Measurements from ENCODE around the gene GPX3. TPM values are rescaled to one million over a fixed set of nuclear protein-coding genes. Genes with fewer than 3 reads are reported as not detected.
A peak's percentile ranks its signal among the peaks of the same experiment; 100 is the strongest.

Gene GPX3
- total and polyA plus RNA-seq, 2 of the 13 experiments (the other 11 are each of a cell fraction or from before 2014, with no cell fraction given), result 33.8 to 1,892 TPM

- no peaks in the 10 kb centered on the region for H3K27me3 ChIP-seq (ENCODE audit: control insufficient read depth in 1 of 2, insufficient read depth in 2 of 2, low read length in 2 of 2)
- intact Hi-C loops (cut with micrococcal nuclease; ENCODE audit: unreplicated experiment) (no loop called here), in situ Hi-C loops (cut with HindIII; ENCODE audit: extremely low pct_ligation_motif_present, low pct_unique_long_range_greater_than_20kb) (no loop called here)
- ATAC-seq, result no peak
- peaks cover 14% of the 10 kb centered on the region; the same call in 1 of the 2 replicates for H4K20me1 ChIP-seq (ENCODE audit: insufficient read depth, low read length)
- POLR2A ChIA-PET, result no interaction called here
- no peak overlapping the region for H3K4me2 ChIP-seq (ENCODE audit: low read depth, low read length)
- no peak overlapping the region for H3K9ac ChIP-seq (ENCODE audit: insufficient read depth, low read depth, low read length)
- no peak overlapping the region for H3K27ac ChIP-seq (ENCODE audit: extremely low read length, insufficient read depth, low read length)
- FAIRE-seq, result no peak
- H3K4me1 ChIP-seq (ENCODE audit: insufficient read depth, low read length), result peaks cover 11% of the 10 kb centered on the region
- no peaks in the 10 kb centered on the region for H3K9me3 ChIP-seq (ENCODE audit: low read length)
- peaks cover under 1% of the 10 kb centered on the region for H3K79me2 ChIP-seq (ENCODE audit: insufficient read depth, low read length)
- CTCF ChIA-PET (ENCODE audit: low intra/inter-chr PET ratio, low total read pairs), result no interaction called here
- 89% methylated on average over 6 of the region's 7 CpGs for whole genome bisulfite sequencing (ENCODE audit: low lambda C conversion rate)
- no peak for DNase-seq (ENCODE audit: low spot score)
- H3K36me3 ChIP-seq (replicated peaks in 1 of 2; ENCODE audit: control insufficient read depth in 1 of 2, insufficient read depth in 2 of 2, low read length in 2 of 2), result peaks cover 58 to 88% of the 10 kb centered on the region in 2 experiments
- TF ChIP-seq CTCF (CRISPR knock-in tag; IDR thresholded peaks at IDR 0.05) (0 out of 2 replicates have a peak, but pooled peaks have one; percentile 5), NFE2L2 (IDR thresholded peaks at IDR 0.05; ENCODE audit: low read length) (no peak), U2AF1 (optimal IDR thresholded peaks at IDR 0.05; ENCODE audit: low read depth, low read length) (no peak)
- no peak overlapping the region for H2AFZ ChIP-seq (ENCODE audit: low read length)
- H3K4me3 ChIP-seq (replicated peaks in 1 of 3; ENCODE audit: insufficient read depth in 1 of 3, low read depth in 2 of 3, low read length in 3 of 3), result no peak overlapping the region
- no TSS peak for BruUV-seq (replicated peaks)
Measured at GRCh38 chr5:151058891-151059489, 38.6 kb downstream of the GPX3 start.

- Histone ChIP-seq H3K9me3 (ENCODE audit: low read length) (no peaks in the 10 kb centered on the region), H3K4me1 (ENCODE audit: insufficient read depth, low read length) (peaks cover 17% of the 10 kb centered on the region), H3K36me3 (replicated peaks in 1 of 2; ENCODE audit: control insufficient read depth in 1 of 2, insufficient read depth in 2 of 2, low read length in 2 of 2) (peaks cover 53 to 79% of the 10 kb centered on the region in 2 experiments), H3K79me2 (ENCODE audit: insufficient read depth, low read length) (peaks cover 14% of the 10 kb centered on the region), H4K20me1 (ENCODE audit: insufficient read depth, low read length) (peaks cover 22% of the 10 kb centered on the region; the same call in 1 of the 2 replicates), H2AFZ (ENCODE audit: low read length) (no peak overlapping the region), H3K9ac (ENCODE audit: insufficient read depth, low read depth, low read length) (no peak overlapping the region), H3K4me3 (replicated peaks in 1 of 3; ENCODE audit: insufficient read depth in 1 of 3, low read depth in 2 of 3, low read length in 3 of 3) (no peak overlapping the region), H3K27me3 (ENCODE audit: control insufficient read depth in 1 of 2, insufficient read depth in 2 of 2, low read length in 2 of 2) (no peaks in the 10 kb centered on the region), H3K4me2 (ENCODE audit: low read depth, low read length) (no peak overlapping the region), H3K27ac (ENCODE audit: extremely low read length, insufficient read depth, low read length) (no peak overlapping the region)
- FAIRE-seq (no peak), DNase-seq (ENCODE audit: low spot score) (no peak), ATAC-seq (no peak)
- intact Hi-C loops (cut with micrococcal nuclease; ENCODE audit: unreplicated experiment) (no loop called here), in situ Hi-C loops (cut with HindIII; ENCODE audit: extremely low pct_ligation_motif_present, low pct_unique_long_range_greater_than_20kb) (no loop called here)
- 97% methylated on average over 6 of the region's 6 CpGs for WGBS (ENCODE audit: low lambda C conversion rate)
- ChIA-PET CTCF (ENCODE audit: low intra/inter-chr PET ratio, low total read pairs) (no interaction called here), POLR2A (interaction anchor here (1.2 kb wide), 1 partner anchor 40 kb away, joined by 3 read pairs; the partner anchor contains the start of gene GPX3)
- BruUV-seq (replicated peaks), result no TSS peak
- TF ChIP-seq HINFP (CRISPR knock-in tag; IDR thresholded peaks at IDR 0.05; ENCODE audit: low read depth), result no peak
- TF ChIP-seq CC2D1A (CRISPR knock-in tag; IDR thresholded peaks at IDR 0.05), result no peak
- no peak for TF ChIP-seq ZNF615 (CRISPR knock-in tag; IDR thresholded peaks at IDR 0.05; ENCODE audit: borderline replicate concordance)
- no peak for TF ChIP-seq ETV5 (CRISPR knock-in tag; IDR thresholded peaks at IDR 0.05; ENCODE audit: borderline replicate concordance)
- TF ChIP-seq GZF1 (CRISPR knock-in tag; IDR thresholded peaks at IDR 0.05), result no peak
- no peak for TF ChIP-seq FOXP4 (CRISPR knock-in tag; IDR thresholded peaks at IDR 0.05)
- no peak for TF ChIP-seq CERS6 (CRISPR knock-in tag; IDR thresholded peaks at IDR 0.05)
Measured at GRCh38 chr5:151060742-151061141, 40.4 kb downstream of the GPX3 start.
